GM19372 (cell line): Measurements from ENCODE around the gene ZNF410.

Experiments
- ATAC-seq: cut with Tn5 transposase; IDR thresholded peaks from one replicate; pipeline ENCODE4 v1.9.1; 2021; ENCODE audit warnings: mild to moderate bottlenecking, low read depth, moderate library complexity; ENCODE audit not compliant: unreplicated experiment

The ZNF410 gene

DNA sequence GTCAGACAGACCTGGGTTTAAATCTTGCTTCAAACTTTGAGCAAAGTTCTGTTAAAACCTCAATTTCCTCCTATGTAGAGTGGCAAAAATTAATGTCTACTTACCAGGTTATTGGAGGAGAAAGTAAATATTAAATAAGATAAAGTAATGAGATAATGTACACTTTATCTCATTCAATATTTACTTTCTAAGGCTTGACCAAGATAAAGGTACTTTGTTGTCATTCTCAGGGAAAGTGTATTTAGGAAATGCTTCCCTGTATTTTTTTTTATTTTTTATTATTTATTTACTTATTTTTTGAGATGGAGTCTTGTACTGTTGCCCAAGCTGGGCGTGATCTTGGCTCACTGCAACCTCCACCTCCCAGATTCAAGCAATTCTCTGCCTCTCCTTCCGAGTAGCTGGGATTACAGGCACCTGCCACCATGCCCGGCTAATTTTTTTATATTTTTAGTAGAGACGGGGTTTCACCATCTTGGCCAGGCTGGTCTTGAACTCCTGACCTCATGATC lies 58.6 kb downstream of the ZNF410 start:
- ATAC-seq, result no peak

DNA sequence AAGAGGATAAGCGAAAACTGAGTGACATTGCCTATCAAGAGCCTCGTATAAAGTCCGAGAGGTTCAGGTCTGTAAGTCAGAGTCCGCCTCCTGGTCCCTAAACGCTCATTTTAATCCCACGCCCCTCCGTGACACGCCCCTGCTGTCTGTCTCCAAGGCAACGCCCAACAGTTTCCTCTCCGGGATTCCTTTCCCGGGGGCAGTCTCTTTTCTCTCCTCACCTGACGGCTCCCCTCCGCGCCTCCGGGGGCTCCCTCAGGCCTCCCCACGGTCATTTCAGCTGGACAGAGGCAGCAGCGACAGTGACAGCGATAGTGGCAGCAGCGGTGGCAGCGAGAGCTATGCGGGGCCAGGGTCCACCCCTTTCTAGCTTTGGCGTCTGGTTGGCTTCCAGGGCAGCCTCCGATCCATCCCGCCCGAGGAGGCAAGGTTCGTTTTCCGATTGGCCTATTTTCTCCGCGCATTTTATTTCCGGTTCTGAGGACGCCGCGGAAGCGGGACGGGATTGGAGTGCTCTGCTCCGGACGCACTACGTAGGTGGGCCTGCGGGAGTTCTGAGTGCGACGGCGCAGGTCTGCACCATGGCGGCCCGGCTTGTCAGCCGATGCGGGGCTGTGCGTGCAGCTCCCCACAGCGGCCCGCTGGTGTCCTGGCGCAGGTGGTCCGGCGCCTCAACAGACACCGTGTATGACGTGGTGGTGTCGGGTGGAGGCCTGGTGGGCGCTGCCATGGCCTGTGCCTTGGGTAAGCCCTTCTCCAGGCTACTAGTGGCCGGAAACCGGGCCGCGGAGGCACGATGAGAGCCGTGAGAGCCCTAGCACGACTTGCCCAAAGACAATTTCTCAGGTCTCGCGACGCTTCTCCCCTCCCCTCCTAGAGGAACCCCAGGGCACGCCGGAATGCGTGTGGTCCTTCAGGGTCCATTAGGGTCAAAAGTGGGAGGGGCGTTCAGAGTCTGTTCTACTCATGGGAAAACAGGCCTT lies 63.4 kb downstream of the ZNF410 start, which contains the start of the genes COQ6 and FAM161B:
COQ6 (plus strand) TSS at position 551 of the 983 bp plus-strand sequence; CDS start at position 582, 31 bp downstream.
FAM161B (minus strand) TSS at position 343 of the 983 bp plus-strand sequence; CDS start at position 275, 68 bp downstream.
- peak; percentile 86 for ATAC-seq

DNA sequence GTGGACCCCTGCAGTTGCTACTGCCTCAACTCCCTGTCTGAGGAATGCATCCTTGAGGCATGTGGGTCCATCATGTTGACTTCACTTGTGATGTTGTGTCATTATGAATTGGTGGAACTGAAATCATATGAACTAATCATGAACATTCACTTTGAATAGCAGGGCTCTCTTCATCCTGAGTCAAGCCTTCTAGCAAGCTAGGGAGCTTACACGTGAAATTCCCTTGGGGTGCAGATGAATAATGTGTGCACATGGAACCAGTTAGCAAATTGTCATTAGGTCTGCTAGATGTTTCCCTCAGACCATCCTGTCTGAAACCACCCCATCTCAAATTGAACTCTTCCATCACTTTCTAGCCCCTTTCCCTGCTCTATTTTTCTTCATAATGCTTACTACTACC lies 67.1 kb downstream of the ZNF410 start:
- no peak for ATAC-seq

DNA sequence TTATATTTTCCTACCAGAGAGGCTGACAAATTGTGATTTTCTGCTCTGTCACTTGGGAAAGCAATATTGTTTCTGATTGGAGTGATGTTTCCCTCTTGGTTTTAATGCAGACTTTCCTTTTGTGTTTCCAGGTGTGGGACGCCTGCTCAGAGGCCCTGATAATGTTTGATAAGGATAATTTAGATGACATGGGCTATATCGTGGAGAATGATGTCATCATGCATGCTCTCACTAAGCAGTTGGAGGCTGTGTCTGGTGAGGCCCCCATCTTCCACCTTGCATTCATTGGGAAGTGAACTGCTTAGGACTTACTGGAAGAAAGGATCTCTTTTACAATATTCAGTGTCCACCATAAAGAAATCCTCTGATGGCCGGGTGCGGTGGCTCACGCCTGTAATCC lies 69.0 kb downstream of the ZNF410 start:
- no peak for ATAC-seq

DNA sequence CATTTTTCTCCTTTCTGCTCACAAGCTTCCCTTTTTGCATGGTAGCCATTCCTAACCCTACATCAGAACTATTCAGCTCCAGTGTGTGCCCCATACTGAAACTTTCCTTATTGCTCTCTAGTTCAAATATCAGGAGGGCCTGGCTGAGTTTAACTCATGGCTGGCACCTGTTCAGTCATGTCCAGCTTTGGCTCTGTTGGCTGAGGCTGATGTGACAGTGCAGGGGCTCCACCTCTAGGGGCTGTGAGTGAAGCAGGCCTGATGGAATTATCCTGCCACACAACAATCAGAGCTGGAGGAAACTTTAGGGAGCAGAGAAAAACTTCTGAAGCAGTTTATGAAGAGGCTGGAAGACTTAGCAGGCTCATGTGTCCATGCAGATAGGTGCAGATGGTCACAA lies 71.9 kb downstream of the ZNF410 start:
- ATAC-seq, result no peak

DNA sequence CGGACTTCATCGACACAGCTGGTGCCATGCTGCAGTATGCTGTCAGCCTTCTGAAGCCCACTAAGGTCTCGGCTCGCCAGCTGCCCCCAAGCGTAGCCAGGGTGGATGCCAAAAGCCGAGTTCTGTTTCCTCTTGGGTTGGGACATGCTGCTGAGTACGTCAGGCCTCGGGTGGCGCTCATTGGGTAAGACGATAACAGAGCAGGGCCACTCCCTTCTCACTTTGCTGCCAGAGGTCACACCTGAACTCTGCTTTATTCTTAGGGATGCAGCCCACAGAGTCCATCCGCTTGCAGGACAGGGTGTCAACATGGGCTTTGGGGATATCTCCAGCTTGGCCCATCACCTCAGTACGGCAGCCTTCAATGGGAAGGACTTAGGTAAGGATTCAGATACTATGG lies 74.5 kb downstream of the ZNF410 start:
- ATAC-seq, result no peak

DNA sequence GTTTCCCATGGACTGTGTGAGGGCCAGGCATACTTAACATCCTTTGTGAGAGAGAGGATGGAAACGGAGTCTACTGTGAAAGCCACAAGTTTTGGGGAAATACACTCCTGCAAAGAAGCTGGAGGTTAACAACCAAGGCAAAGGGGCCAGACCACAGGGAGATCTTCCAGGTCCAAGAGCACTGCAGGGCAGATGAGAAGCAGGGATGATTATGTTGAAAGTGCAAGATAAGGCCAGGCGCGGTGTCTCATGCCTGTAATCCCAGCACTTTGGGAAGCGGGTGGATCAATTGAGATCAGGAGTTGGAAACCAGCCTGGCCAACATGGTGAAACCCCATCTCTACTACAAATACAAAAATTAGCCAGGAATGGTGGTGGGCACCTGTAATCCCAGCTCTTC lies 78.6 kb downstream of the ZNF410 start:
- no peak for ATAC-seq

DNA sequence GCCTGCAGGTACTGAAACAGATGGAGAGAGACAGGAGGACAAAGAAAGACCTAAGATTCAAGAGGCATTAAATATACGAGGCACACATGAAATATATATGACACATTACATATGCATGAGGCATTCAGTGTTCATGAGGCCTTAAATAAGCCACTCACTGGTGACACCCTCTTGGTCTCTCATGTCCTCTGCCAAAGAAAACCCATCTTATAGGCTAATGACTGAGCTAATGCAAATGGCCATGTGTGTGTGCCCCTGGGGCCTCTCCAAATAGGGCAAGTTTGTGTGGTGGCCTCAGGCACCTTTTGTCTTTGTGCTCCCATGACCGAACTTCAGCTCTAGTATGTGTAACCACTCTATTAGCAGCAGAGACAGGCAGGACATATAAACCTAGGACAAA lies 82.2 kb downstream of the ZNF410 start:
- no peak for ATAC-seq

DNA sequence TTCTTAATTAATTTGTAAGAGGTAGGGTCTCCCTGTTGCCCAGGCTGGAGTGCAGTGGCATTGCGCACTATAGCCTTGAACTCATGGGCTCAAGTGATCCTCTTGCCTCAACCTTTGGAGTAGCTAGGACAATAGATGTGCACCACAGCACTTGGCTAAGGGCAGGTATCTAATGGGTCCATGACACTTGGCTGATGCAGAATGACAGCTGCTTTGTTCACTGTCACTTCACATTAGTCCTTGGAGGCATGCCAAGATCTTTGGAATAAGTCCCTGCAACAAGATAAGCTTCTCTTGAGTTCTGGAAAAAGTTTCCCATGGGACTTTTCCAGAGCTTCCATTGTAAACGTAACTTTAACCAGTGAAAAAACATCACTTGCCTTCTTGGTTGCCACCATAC lies 86.8 kb downstream of the ZNF410 start:
- no peak for ATAC-seq

DNA sequence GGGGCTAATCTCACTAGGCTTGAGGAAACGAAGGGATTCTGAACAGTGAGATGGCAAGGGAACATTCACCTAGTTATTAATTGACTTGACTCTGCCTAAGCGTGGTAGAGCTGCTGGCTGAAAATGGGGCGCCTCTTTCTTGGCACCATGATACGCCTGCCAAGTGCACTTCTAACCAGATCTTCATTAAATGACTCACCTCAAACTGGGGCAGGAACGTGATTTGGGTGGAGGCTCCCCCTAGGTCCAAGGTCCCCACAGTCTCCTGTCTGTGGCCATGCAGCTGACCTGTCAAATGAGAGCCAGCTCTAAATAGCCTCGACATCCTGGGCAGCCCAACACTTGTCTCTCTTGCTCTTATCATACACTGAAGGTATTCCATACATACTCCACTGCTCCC lies 89.5 kb downstream of the ZNF410 start:
- ATAC-seq, result no peak

DNA sequence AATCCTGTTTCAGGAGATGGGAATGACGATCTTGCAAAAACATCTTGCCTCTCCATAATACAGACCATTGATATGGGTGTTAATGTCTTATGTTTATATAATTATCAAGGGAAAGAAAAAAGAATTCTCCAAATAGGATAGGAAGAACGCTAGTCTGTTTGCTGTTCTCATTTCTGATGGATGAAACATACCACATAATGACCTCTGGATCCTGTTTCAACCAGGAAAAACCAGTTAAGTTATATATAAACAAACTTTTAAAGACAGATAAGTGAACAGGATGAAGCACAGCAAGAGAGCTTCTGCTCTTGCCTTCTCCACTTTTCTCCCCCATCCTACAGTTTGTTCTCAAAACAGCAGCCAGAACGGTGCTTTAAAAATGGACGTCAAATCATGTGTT lies 91.2 kb downstream of the ZNF410 start:
- ATAC-seq, result no peak
